SIG-M5 (cell line): ENCODE measurements around the gene KRTAP4-3.
"Not testable (repeated sequence)": the region's sequence is repeated elsewhere in the genome, so short reads cannot be mapped to it uniquely, and the experiment has no call there.

Experiments used
- DNase-seq: peaks from one replicate; lab custom pipeline; 2025; lab: John Stamatoyannopoulos, UW

KRTAP4-3 gene

GRCh38 chr17:41168121-41168520 is at the start of gene KRTAP4-3:
TSS of gene KRTAP4-3 (minus strand) at chr17:41168221. CDS start at chr17:41168172, 49 bp downstream.
- no peak for DNase-seq

- no peak for DNase-seq
Observed at GRCh38 chr17:41215681-41216080, 47.7 kb upstream of the KRTAP4-3 start.

DNA sequence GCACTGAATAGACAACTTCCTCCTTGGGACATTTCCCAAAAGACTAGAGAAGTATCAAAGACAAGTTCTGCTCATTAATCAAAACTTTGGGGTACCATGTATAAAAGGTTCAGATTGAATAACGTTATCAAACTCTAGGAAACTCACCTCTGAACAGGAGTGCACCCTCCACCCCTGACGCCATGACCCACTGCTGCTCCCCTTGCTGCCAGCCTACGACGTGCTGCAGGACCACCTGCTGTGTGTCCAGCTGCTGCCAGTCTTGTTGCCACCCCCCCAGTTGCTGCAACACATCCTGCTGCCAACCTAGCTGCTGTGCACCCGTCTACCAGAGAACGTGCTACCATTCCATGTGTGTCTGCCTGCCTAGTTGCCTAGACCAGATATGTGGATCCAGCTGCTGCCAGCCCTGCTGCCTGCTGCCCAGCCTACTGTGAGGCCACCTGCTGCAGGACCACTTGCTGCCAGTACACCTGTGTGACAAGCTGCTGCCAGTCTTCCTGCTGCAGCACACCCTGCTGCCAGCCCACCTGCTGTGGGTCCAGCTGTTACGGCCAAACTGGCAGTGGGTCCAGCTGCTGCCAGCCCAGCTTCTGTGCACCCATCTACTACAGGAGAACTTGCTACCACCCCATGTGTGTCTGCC is 44.6 kb upstream of the KRTAP4-3 start:
- DNase-seq, result no peak

DNA sequence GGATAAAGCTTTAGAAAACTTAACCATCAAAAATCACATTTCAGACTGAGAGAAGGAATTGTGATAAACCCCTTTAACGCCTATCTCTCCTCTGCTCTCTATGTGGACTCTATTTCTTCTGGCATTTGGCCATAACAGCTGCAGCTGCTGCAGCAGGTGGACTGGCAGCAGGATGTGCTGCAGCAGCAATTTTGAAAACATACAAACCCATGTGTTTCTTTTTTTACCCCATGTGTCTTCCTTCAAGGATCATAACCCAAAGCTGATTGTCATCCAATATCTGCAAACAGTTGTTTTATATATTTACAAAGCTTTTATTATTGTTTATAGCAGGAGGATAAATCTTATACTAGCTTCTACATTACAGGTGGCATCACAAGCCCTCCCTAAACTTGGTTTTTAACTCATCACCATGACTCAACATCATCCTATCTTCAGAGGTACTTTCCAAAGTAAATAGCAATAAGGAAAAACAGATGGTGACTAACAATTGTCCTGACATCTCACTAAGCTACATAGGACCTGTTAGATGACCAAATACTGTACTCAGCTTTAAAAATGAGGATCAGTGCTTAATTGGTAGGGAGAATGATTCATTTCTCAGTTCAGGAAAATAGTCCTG is 43.9 kb upstream of the KRTAP4-3 start:
- no peak for DNase-seq

GRCh38 chr17:41199421-41200078 is 31.5 kb upstream of the KRTAP4-3 start:
- DNase-seq, result no peak

DNA sequence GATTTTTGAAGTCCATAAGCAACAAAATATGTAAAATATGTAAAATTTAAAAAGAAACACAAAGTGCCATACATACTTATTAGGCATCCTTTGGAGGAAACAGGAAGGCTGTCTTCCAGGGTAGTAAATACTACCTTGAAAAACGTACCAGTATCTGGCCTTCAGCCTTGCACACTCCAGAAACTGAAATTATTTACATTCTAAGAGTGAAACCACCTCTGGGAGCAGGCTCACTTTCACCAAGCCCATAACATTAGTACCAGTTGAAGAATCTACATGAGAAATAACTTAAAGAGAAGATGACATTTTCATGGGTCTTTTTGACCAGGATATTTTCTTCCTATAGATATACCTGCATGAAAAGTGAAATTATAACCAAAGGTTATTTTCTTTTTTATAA is 28.0 kb upstream of the KRTAP4-3 start:
- DNase-seq, result no peak

GRCh38 chr17:41190328-41190727 is 22.3 kb upstream of the KRTAP4-3 start:
- no peak for DNase-seq

DNA sequence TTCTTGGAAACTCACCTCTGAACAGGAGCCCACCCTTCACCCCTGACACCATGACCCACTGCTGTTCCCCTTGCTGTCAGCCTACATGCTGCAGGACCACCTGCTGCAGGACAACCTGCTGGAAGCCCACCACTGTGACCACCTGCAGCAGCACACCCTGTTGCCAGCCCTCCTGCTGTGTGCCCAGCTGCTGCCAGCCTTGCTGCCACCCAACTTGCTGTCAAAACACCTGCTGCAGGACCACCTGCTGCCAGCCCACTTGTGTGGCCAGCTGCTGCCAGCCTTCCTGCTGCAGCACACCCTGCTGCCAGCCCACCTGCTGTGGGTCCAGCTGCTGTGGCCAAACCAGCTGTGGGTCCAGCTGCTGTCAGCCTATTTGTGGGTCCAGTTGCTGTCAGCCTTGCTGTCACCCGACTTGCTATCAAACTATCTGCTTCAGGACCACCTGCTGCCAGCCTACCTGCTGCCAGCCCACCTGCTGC is 21.9 kb upstream of the KRTAP4-3 start, which contains the start of gene KRTAP9-1:
TSS of gene KRTAP9-1 (plus strand) at position 51 of the 482 bp plus-strand sequence. CDS start at position 51, 0 bp downstream.
- not testable (repeated sequence) for DNase-seq

DNA sequence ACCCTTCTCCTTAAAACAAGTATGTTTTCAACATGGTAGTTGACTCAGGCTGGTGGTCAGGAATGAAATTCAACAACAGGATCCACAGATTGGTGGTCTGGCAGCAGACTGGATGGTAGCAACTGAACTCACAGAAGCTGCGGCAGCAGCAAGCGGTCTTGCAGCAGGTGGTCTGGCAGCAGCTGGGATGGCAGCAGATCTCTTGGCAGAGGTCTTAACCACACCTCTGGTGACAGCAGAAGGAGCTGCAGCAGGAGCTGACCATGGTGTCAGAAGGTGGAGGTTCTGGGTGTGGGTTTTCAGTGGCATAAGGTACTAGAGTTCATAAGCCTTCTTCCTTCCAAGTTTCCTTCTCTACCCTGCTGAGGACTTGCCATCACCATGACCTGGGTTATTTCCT is 18.9 kb upstream of the KRTAP4-3 start:
- DNase-seq, result no peak

- DNase-seq, result no peak
Observed at GRCh38 chr17:41185001-41185400, 17.0 kb upstream of the KRTAP4-3 start.

GRCh38 chr17:41184480-41184961 is 16.5 kb upstream of the KRTAP4-3 start, which contains the start of gene KRTAP4-1:
TSS of gene KRTAP4-1 (minus strand) at chr17:41184911. CDS start at chr17:41184854, 57 bp downstream.
- no peak for DNase-seq

DNA sequence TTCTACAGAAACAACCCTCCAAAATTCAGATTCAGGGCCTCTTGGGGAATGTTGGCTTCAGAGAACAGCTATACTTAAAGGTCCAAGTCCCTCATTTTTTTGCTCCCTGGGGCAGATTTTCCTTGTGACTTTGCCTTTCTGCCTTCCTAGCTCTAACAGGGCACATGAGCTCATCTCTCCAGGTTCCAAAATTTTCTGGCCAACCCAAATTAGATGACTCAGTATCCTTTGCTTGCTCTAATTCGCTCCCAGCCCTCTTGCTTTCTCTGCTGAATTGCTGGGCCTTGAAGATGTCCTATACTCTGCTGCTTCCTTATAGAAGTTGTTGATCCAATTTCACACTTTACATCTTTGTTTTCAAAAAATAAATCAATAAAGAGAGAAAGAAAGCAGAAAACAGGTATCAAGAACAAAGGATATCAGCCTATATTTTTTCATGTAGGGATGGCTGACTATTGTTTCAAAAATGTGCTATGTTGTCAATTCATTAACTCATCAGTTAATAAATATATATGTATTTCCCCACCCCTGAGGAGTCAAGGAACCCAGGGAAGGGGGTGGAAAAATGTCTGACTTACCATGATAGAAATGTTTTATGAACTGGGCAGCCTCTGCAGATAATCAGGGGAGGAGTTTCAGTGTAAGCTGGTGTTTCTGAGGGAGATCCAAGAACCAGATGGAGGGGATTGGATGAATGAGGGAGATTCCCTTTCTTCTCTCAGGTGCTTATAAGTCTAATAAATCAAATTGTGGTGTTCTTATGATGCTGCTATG is 11.0 kb upstream of the KRTAP4-3 start:
- DNase-seq, result no peak

DNA sequence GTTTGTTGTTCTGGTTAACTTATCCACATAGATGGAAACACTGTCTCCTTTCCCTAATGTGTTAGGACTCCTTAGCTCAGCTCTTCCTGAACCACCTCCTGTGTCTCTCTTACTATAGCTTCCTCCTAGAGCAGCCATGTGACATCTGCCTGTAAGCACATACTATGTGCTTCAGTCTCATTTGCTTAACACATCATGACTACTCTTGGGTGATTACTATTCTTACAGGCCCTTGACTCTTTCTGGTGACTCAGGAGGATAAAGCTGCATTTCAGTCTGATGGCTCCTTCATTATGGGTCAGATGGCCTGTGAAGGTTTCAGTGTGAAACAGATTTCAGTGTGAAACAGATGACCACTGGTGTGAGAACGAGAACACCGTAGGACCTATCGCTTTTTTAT is 10.3 kb upstream of the KRTAP4-3 start:
- DNase-seq, result no peak

DNA sequence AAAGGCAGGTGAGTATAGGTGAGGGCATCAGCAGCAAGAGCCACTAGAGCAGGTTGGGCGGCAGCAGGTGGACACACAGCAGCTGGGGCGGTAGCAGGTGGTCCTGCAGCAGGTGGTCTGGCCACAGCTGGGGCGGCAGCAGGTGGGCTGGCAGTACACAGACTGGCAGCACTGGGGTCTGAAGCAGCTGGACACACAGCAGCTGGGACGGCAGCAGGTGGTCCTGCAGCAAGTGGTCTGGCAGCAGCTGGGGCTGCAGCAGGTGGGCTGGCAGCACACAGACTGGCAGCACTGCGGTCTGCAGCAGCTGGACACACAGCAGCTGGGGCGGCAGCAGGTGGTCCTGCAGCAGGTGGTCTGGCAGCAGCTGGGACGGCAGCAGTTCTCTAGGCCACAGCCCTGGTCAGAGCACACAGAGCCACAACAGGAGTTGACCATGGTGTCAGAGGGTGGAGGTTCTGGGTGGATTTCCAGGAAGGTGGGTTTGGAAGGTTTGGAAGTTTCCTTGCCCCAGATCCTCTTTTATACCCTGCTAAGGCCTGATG is 9.8 kb upstream of the KRTAP4-3 start, which contains the start of gene KRTAP4-2:
TSS of gene KRTAP4-2 (minus strand) at position 495 of the 545 bp plus-strand sequence. CDS start at position 438, 57 bp downstream.
- no peak for DNase-seq

GRCh38 chr17:41176744-41177387 is 8.8 kb upstream of the KRTAP4-3 start:
- DNase-seq, result no peak

DNA sequence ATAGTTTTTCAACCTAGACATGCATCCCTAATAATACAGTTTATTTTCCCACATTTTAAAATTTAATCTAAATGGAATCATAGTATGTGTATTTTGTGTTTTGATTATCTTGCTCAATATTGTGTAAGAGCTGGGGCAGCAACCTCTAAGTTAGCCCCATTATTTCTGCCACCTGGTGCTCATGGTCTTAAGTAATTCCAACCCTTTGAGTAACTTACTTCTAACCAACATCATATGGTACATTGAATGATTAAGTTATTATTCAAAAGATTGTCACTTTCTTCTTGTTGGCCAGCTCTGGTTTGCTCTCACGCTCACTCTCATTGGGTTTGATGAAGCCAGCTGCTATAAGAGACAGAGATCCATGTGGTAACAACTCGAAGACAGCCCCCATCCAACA is 3.9 kb upstream of the KRTAP4-3 start:
- DNase-seq, result no peak

GRCh38 chr17:41167561-41167960 is 460 bp downstream of the KRTAP4-3 start:
- DNase-seq, result no peak

GRCh38 chr17:41163828-41164227 is 4.2 kb downstream of the KRTAP4-3 start:
- no peak for DNase-seq

- no peak for DNase-seq
Observed at GRCh38 chr17:41160648-41161047, 7.4 kb downstream of the KRTAP4-3 start, which contains the start of gene KRTAP4-4. TSS of gene KRTAP4-4 (minus strand) at chr17:41160748. CDS start at chr17:41160691, 57 bp downstream.

DNA sequence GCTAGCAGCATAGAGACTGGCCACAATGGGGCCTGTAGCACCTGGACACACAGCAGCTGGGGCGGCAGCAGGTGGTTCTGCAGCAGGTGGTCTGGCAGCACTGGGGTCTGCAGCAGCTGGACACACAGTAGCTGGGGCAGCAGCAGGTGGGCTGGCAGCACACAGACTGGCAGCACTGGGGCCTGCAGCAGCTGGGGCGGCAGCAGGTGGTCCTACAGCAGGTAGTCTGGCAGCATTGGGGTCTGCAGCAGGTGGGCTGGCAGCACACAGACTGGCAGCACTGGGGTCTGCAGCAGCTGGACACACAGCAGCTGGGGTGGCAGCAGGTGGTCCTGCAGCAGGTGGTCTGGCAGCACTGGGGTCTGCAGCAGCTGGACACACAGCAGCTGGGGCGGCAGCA is 7.8 kb downstream of the KRTAP4-3 start:
- DNase-seq, result not testable (repeated sequence)

GRCh38 chr17:41153856-41154255 is 14.2 kb downstream of the KRTAP4-3 start:
- no peak for DNase-seq
